Activated gamma-delta T cell (primary cell): ENCODE results near the gene TGFBI.

ENCODE experiments used
- DNase-seq: peaks from one replicate; lab custom pipeline; 2025; lab: John Stamatoyannopoulos, UW

Gene TGFBI

GRCh38 chr5:136025900-136026299 is 2.9 kb upstream of the TGFBI start:
- no peak for DNase-seq

GRCh38 chr5:136026636-136027035 is 2.2 kb upstream of the TGFBI start:
- no peak for DNase-seq

GRCh38 chr5:136027311-136027710 is 1.5 kb upstream of the TGFBI start:
- DNase-seq: no peak

GRCh38 chr5:136028090-136028489 is 698 bp upstream of the TGFBI start:
- DNase-seq: no peak

GRCh38 chr5:136030252-136030651 is 1.5 kb downstream of the TGFBI start:
- no peak for DNase-seq

GRCh38 chr5:136030956-136031611 is 2.3 kb downstream of the TGFBI start:
- DNase-seq: no peak

GRCh38 chr5:136031711-136032110 is 2.9 kb downstream of the TGFBI start:
- DNase-seq: no peak

GRCh38 chr5:136032564-136032963 is 3.8 kb downstream of the TGFBI start:
- DNase-seq: no peak

- DNase-seq: no peak
Measured at GRCh38 chr5:136033234-136033633, 4.4 kb downstream of the TGFBI start.

GRCh38 chr5:136033848-136034247 is 5.1 kb downstream of the TGFBI start:
- DNase-seq: no peak

GRCh38 chr5:136034492-136034891 is 5.7 kb downstream of the TGFBI start:
- no peak for DNase-seq

GRCh38 chr5:136034984-136035383 is 6.2 kb downstream of the TGFBI start:
- DNase-seq: no peak

GRCh38 chr5:136035837-136036236 is 7.0 kb downstream of the TGFBI start:
- DNase-seq: no peak

- no peak for DNase-seq
Measured at GRCh38 chr5:136036293-136036911, 7.6 kb downstream of the TGFBI start.

- no peak for DNase-seq
Measured at GRCh38 chr5:136037001-136037705, 8.4 kb downstream of the TGFBI start.

- DNase-seq: no peak
Measured at GRCh38 chr5:136038635-136039034, 9.8 kb downstream of the TGFBI start.

- DNase-seq: no peak
Measured at GRCh38 chr5:136039202-136039601, 10.4 kb downstream of the TGFBI start.

GRCh38 chr5:136040746-136041415 is 12.1 kb downstream of the TGFBI start:
- no peak for DNase-seq

GRCh38 chr5:136042156-136042555 is 13.4 kb downstream of the TGFBI start:
- no peak for DNase-seq

GRCh38 chr5:136042665-136043121 is 13.9 kb downstream of the TGFBI start:
- DNase-seq: no peak

GRCh38 chr5:136043551-136043950 is 14.8 kb downstream of the TGFBI start:
- no peak for DNase-seq

GRCh38 chr5:136043968-136044610 is 15.3 kb downstream of the TGFBI start:
- DNase-seq: no peak
